Stimulated activated CD8-positive, alpha-beta memory T cell treated with anti-CD3 and anti-CD28 coated beads, Interleukin-12 subunit alpha, Interleukin-12 subunit beta, amount 100 ng/mL, for 24 hours (primary cell): Measurements from ENCODE around the gene KAZALD1.

Source experiments
- DNase-seq: peaks from one replicate; pipeline ENCODE4 v3.0.0-alpha.2; 2020; ENCODE audit errors: extremely low read depth

KAZALD1 gene, protein sequence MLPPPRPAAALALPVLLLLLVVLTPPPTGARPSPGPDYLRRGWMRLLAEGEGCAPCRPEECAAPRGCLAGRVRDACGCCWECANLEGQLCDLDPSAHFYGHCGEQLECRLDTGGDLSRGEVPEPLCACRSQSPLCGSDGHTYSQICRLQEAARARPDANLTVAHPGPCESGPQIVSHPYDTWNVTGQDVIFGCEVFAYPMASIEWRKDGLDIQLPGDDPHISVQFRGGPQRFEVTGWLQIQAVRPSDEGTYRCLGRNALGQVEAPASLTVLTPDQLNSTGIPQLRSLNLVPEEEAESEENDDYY

DNA sequence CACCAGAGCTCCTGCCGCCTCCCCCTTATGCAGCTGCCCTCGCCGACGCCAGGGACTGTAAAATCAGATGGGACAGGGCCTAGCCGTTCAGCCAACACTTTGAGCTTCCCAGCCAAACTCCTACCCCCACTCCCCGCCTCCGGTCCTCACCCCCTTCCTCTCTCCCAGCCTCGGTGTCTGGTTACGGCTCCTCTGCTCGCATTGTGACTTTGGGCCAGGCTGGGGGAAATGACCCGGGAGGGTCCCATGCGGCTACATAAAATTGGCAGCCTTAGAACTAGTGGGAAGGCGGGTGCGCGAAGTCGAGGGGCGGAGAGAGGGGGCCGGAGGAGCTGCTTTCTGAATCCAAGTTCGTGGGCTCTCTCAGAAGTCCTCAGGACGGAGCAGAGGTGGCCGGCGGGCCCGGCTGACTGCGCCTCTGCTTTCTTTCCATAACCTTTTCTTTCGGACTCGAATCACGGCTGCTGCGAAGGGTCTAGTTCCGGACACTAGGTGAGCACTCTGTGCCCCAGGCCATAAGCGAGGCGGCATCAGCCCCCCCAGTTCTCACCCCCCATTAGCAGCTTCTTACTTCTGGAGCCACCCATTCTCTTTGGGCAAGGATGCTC lies at the start of gene KAZALD1:
TSS of gene KAZALD1 (plus strand) at position 366 of the 608 bp plus-strand sequence. CDS start 604 bp downstream, outside the sequence.
- no peak for DNase-seq

DNA sequence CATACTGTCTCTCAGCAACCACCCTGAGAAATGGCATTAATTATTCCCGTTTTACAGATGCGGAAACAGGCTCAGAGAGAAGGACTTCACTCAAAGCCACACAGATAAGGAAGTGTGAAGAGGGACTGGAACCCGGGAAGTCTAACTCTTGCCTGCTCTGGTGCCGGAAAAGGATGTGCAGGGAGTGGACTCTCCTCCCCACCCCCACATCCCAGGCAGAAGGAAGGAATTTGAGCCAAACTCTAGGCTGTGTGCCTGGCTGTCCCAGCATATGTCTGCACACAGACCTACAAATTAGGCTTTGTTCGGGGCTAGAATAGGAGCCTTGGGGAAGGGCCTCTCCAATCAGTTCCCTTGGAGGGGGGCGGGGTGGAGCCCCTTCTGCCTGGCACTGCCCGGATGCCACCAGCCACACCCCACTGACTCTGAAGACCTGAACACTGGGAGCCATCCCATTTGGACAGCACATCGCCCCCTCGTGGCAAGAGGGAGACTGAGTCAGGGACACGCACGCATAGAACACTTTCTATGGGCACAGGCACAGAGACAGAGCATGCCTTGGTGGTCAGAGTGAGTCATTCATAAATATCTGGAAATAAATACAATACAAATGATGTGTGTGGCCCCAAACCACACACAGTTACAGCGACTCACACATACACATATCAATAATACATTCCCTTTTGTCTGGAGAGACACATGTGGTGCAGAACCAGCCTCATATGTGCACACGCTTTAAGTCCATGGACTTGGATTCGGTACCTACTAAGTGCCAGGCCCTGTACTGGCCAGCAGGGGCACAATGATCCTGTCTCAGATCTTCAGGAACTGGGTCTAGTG lies 49.0 kb upstream of the KAZALD1 start:
- no peak for DNase-seq

DNA sequence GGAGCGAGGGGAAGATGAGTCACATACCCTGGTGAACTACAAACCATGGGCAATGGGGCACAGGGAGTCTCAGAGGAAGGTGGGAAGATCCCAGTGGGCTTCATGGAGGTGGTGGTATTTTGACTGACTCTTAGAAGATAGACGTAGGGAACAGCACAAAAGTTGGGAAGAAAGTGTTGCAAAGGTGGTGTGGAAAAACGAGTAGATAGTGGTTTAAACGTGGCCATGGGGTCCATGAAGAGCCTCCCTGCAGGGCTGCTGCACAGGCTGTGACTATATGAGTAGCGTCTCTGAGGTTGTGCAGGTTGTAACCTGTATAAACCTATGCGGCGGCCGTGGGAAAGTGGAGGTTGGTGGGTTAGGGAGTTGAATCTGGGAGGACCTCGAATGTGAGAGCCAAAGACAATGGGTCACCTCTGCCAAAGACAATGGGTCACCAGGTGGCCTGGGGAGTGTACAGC lies 48.4 kb upstream of the KAZALD1 start:
- DNase-seq: no peak

DNA sequence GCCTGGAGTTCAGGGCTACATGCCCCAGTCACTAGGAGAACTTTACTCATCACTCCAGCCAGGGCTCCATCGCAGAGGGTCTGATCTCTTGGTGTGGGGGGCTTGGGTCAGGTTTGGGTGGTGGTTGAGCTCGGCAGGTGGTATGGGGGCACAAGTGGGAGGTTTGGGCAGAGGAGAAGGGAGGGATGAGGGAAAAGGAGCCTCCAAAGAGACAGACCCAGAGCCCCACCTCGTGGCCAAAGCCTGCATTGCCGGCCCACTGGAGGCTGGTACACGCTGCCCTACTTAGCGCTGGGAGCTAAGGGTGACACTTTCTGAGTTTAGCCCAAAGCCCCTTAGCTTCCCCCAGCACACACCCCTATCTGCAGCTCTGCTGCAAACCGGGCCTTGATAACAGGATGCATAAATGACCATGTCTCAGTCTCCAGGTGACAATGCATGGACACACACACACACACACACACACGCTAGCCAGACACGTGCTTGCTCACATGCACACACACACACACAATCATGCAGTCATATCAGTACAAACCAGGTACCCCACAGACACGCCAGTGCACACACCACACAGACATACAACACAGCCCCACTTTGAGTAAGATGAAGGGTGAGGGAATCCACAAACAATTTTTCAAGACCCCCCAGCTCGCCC lies 47.4 kb upstream of the KAZALD1 start:
- no peak for DNase-seq

DNA sequence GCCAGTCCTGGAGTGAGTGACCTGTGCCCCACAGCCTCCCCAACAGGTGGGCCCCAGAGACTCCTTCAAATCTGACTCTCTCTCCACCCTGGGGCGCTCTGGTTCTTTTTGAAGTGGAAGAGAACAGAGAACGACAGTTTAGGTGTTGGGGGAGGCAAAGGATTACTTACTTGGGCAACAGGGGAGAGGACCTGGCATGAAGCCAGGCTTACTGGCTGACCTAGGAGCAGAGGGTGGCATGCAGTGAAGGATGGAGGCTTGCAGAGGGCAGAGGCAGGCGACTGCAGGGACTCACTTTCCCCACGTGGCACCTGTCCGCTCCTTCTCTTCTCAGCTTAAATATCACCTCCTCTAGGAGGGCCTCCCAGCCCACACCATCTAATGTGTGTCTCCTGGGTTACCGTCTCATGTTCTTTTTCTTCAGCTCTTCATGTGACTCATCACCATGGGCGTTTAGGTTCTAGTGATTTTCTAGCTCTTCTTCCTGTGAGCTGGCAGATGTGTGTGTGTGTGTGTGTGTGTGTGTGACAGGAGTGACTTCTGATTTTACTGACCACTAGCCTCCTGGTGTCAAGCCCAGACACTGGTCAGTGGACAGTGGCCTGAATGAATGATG lies 46.7 kb upstream of the KAZALD1 start:
- no peak for DNase-seq

DNA sequence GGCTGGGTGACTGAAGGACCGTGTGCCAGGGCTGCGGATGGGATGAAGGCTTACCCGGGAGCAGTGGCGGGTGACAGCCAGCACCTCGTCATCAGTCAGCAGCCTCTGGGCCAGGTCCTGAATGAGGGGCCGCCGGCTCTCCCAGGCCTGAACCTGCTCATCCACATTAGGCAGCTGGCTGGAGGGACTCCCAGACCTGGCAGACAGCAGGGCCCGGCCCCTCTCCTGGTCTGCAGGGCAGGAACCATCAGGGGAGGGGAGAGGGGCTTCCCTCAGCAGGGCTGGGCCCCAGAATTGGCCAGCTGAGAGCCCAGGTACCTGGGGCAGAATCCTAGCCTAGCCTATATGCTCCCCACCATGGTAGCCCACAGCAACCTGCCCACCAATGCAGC lies 46.2 kb upstream of the KAZALD1 start:
- no peak for DNase-seq

DNA sequence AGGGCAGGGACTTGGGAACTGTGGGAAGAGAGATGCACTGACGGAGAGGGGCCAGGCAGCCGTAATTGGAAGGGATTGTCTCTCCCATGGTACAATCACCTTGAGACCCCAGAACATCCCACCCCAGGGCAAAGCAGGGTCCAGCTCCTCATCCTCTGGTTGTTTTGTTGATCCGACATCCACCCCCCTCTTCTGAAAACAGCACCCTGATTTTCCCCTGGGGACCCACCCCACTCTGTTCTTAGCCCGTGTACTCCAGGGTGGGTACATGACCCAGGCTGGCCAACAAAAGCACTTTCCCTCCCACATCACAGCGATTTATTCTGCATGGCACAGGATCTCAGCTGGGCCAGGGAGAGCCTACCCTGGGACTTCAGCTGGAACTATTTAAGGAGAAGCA lies 45.0 kb upstream of the KAZALD1 start:
- DNase-seq: no peak

DNA sequence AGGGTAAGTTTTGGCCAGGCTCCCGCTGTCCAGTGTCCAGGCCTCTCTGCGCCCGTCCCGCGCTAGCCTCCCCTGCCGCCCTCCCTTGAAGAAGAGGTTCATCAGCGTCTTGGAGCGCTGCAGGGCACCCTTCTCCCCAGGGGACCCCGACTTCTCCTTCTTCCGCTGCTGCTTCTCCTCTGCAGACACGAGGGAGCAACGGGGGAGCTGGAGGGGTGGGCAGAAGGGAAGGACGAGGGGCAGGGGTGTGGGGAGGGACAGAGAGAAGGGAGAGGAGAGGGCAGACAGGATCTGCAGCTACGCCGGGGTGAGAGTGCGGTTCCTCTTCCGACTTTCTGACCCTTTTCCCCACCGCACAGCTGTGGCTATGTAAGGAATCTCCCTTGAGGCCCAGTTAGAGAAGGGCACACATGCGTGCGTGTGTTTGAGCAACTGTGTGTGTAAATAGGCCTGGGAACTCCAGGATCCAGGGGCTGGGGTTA lies 43.6 kb upstream of the KAZALD1 start:
- no peak for DNase-seq

DNA sequence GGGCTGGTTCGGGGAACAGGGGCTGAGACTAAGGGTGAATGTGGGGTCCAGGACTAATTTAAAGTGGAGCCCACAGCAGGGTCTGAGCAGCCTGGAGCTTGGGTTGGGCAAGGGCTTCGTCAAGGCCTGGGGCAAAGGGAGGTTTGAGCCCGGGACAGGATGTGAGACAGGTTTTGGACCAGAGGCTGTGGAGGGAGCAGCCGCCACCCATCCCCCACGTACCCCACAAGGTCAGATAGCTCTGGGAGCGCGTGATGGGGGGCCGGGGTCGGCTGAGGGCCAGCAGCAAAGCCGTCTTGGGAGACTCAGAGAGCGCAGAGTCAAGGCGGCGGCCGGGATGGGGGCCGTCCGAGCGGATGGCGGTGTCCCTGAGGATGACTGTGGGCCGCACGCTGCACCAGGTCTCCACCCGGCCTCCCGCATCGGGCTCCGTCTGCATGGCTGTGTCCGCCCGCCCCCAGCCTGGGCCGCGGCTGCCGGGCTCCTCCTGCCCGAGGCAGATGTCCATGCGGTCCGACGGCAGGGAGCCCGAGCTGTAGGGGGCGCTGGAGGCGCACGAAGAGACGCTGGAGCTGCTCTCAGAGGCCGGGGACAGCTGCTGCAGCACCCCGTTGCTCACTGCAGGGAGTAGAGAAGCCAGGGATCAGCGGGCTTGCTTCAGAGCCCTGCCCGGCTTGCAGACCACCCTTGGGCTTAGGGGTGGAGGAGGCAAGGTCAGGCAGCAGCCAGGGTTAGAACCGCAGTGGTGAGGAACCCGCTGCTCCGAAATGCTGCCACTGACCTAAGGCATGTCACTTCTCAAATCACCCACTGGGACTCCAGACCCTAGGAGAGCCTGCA lies 43.0 kb upstream of the KAZALD1 start:
- no peak for DNase-seq

DNA sequence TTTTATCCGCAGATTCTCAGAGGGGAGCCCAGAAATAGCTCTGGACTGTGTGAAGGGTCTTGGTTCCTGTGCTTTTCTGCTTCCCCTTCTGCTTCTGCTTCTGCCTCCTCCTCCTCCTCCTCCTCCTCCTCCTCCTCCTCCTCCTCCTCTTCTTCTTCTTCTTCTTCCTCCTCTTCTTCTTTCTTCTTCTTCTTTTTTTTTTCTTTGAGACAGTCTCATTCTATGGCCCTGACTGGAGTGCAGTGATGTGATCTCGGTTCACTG lies 42.4 kb upstream of the KAZALD1 start:
- no peak for DNase-seq

DNA sequence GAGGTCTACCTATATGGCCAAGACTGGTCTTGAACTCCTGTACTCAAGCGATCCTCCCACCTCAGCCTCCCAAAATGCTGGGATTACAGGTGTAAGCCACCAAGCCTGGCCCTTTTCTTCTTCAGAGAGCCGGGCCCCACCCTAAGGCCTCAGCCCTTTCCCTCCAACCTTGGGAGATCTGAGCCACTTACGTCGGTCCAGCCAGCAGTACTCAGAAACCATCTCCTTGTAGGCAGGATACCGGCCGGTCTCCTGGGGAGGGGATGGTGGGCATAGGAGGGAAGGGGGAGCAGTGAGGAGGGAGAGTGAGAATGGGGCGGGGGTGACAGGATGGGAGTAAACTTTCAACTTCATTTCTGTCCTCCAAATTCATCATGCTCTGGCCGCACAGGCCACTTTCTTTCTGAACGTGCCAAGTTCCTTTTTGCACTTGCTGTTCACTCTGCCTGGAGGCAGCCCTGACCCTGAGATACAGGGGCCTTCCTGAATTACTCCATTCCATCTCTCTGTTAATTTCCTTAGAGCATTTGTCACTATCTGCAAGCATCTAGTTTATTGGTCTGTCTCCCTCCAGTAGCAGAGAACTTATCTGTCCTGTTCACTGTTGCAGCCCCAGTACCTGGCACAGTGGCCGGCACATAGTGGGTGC lies 41.2 kb upstream of the KAZALD1 start:
- no peak for DNase-seq

DNA sequence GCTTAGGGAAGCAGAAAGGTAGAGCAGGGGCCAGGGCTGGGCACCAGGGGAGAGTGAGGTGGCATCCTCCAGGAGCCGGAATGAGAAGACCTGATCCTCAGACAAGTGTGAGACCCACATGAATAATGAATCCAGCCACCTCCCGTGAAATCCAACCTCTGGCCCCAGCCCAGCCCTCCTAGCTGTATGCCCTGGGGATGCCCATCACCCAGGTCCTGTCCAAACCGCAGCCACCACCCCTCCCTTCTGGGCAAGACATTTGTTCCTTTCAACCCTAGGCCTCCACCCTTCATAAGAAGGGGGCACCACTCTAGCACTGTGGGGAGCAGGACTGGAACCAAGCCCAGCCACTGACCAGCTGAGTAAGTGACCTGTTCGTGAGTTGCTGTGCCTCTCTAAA lies 40.5 kb upstream of the KAZALD1 start:
- no peak for DNase-seq

DNA sequence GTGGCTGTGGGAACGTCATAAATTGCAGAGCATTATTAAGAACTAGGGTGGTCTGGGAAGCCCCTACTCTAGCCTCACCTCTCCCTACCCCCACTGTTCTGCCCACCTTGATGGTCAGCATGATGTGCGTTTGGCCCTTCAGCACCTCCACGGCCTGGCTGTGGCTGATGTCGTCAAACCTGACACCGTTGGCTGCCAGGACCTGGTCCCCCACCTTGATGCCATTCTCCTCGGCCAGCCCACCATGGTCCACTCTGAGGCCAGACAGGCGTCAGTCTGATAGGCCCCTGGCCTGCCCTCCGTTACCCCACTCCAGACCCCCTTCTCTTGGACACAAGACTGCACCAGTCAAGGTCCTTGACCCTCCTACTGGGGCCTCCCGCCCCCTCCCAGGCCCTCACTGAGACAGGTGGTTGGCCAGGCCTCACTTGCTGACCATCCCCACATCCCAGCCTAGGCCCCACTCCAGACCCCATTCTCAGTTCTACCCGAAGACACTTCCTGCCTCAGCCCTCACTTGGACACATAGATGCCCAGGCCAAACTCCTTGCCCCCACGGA lies 40.0 kb upstream of the KAZALD1 start:
- DNase-seq: no peak

DNA sequence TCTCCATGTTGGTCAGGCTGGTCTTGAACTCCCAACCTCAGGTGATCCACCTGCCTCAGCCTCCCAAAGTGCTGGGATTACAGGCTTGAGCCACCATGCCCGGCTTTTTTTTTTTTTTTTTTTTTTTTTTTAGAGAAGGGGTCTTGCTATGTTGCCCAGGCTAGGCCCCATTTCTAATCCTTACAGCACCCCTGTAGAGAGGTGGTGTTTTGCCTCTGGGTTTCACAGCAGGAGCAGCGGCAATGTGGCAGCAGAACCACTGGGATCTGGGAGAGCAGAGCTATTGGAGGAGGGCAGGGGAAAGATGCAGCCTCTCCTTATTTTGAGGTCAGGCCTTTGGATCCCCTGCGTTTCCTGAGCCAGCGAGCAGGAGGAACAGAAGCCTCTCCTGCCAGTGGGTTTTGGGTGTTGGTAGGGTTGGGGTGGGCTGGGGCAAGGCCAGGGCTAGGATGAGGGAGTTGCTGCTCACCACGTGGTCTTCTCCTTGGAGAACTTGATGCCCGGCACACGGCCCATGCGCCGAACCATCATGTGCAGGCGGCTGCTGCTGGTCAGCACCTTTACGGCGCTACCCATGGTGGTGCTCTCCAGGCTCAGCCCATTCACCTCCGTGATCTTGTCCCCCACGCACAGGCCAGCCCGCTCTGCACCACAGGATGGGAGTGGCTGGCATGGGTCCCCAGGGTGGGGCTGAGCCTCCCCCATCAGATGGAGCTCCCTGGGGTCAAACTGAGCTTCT lies 38.7 kb upstream of the KAZALD1 start:
- DNase-seq: no peak

DNA sequence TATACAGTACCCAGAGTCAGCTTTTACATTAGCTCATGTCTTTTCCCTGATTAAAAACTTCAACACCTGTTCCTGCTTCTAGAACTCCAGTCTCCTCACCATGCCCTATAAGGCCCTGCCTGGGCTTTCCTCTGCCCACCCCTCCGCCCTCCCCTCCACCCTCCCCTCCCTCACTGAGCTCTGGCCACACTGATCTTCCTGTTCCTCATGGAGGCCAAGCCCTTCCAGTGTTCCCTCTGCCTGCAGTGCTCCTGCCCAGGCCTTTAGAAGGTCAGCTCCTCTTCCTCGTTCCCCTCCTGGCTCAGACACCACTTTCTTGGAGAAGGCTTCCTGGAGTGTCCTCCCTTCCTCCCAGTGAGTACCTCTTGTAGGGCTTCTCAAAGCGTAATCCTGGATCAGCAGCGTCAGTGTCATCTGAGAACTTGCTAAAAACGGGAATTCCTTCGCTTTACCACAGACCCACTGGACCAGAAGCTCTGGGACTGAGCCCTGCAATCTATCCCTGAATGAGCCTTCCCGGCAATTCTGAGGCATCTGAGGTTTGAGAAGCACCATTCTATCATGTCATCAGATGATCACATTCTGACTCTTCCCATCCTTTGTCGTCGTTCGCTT lies 34.6 kb upstream of the KAZALD1 start:
- DNase-seq: no peak

DNA sequence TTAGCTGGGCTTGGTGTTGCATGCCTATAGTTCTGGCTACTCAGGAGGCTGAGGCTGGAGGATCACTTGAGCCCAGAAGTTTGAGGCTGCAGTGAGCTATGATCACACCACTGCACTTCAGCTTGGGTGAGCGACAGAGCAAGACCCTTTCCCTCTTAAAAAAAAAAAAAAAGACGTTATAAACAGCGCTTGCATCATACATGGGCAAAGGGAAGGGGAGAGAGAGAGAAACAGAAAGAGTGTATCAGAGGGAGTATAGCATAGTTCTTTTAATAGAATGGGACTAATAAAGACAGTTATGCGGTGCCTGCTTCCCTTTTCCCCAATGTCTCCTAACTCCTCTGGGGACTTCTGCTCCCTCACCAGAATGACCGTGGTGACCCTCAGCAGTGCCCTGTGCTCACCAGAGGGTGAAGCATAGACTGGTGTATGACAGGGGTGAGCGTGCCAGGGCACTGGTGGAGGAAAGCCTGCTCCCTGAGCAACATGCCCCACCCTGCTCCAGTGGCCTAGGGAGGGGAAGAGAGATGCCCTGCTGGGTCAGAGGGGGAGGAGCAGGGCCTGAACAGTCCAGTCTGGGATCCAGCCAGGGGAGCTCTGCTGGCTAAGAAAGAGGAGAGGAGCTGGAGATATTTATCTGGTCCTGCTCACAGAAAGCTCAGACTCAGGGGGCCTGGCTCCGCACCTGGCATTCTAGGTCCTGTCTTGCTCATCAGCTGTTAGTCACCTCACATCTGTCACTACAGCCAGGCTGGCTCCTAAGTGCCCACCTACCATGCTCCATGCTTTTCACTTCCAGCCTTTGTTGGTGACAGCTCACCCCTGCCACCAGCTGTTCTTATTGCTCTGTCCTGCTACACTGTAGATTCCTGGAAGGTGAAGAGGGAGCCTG lies 33.1 kb upstream of the KAZALD1 start:
- DNase-seq: no peak

DNA sequence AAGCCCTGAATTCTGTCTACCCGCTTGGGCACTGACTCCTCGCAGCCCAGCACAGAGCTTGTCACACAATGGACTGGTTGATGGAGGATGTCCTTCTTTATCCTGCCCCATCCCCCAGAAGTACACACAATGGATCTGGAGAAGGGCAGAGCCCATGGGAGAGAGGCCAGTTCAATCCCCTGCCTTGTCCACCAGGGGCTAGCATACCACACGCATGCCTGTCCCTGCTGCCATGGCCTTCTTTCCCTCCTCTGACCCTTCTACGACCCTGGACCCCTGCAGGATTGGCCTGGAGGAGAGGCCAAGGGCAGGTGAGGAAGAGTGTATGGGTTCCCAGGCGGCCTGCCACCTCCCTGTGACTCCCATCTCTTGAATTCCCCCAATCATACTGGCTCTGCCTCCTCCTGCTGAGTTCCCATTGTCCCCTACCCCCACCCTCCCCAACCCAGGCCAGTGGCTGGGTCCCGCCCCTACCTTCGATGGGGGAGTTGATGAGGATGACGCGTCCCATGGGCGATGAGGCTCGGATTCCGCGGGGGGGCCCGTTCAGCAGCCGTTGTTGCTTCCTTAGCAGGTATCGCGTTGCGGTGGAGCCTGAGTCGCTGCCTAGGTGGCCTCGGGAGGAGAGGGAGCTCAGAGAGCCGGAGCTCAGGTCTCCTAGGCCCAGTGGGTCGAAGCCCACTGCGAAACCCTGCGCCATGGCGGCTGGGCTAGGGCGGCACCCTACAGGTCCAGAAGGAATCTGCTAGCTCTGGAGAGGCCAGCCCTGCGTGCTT lies 32.1 kb upstream of the KAZALD1 start:
- DNase-seq: no peak
